ENCODE measurements around the gene ZNF335. TPM values are rescaled to one million over a fixed set of nuclear protein-coding genes. Genes with fewer than 3 reads are reported as not detected.
A peak's percentile ranks its signal among the peaks of the same experiment; 100 is the strongest.

Gene ZNF335
- total RNA-seq, 1 donor from 2014 or later = 31.6 TPM

- Mint-ChIP-seq H3K27me3 (ENCODE audit: low read depth) (no peaks in the 10 kb centered on the region), H3K4me1 (no peaks in the 10 kb centered on the region), H3K36me3 (peaks cover 23% of the 10 kb centered on the region), H3K4me3 (no peak overlapping the region), H3K27ac (peak overlapping the region; percentile 60), H3K9me3 (no peaks in the 10 kb centered on the region)
- no peak for TF ChIP-seq CTCF (IDR thresholded peaks at IDR 0.05; ENCODE audit: unreplicated experiment)
- no peak for DNase-seq (ENCODE audit: low spot score in 2 of 2, unreplicated experiment in 2 of 2)
Observed at GRCh38 chr20:45948742-45949541, 23.1 kb downstream of the ZNF335 start.

GRCh38 chr20:45948261-45948733 lies 23.7 kb downstream of the ZNF335 start:
- Mint-ChIP-seq H3K9me3 (no peaks in the 10 kb centered on the region), H3K27ac (no peak overlapping the region), H3K4me3 (no peak overlapping the region), H3K36me3 (peaks cover 24% of the 10 kb centered on the region), H3K27me3 (ENCODE audit: low read depth) (no peaks in the 10 kb centered on the region), H3K4me1 (no peaks in the 10 kb centered on the region)
- no peak for DNase-seq (ENCODE audit: low spot score in 2 of 2, unreplicated experiment in 2 of 2)
- TF ChIP-seq CTCF (IDR thresholded peaks at IDR 0.05; ENCODE audit: unreplicated experiment) = no peak

GRCh38 chr20:45947110-45947866 lies 24.7 kb downstream of the ZNF335 start:
- no peaks in the 10 kb centered on the region for H3K27me3 Mint-ChIP-seq (ENCODE audit: low read depth)
- H3K27ac Mint-ChIP-seq = no peak overlapping the region
- TF ChIP-seq CTCF (IDR thresholded peaks at IDR 0.05; ENCODE audit: unreplicated experiment) = no peak
- H3K4me1 Mint-ChIP-seq = no peaks in the 10 kb centered on the region
- H3K9me3 Mint-ChIP-seq = no peaks in the 10 kb centered on the region
- no peak overlapping the region for H3K4me3 Mint-ChIP-seq
- H3K36me3 Mint-ChIP-seq = peaks cover 24% of the 10 kb centered on the region
- no peak for DNase-seq (ENCODE audit: low spot score in 2 of 2, unreplicated experiment in 2 of 2)

GRCh38 chr20:45946149-45946970 lies 25.6 kb downstream of the ZNF335 start:
- no peaks in the 10 kb centered on the region for H3K4me1 Mint-ChIP-seq
- H3K9me3 Mint-ChIP-seq = no peaks in the 10 kb centered on the region
- DNase-seq (ENCODE audit: low spot score in 2 of 2, unreplicated experiment in 2 of 2) = no peak
- no peak overlapping the region for H3K4me3 Mint-ChIP-seq
- no peak for TF ChIP-seq CTCF (IDR thresholded peaks at IDR 0.05; ENCODE audit: unreplicated experiment)
- H3K36me3 Mint-ChIP-seq = peaks cover 24% of the 10 kb centered on the region
- H3K27me3 Mint-ChIP-seq (ENCODE audit: low read depth) = no peaks in the 10 kb centered on the region
- H3K27ac Mint-ChIP-seq = no peak overlapping the region

GRCh38 chr20:45945678-45946148 lies 26.3 kb downstream of the ZNF335 start:
- H3K4me3 Mint-ChIP-seq = no peak overlapping the region
- no peaks in the 10 kb centered on the region for H3K9me3 Mint-ChIP-seq
- DNase-seq (ENCODE audit: low spot score in 2 of 2, unreplicated experiment in 2 of 2) = no peak
- no peaks in the 10 kb centered on the region for H3K27me3 Mint-ChIP-seq (ENCODE audit: low read depth)
- no peak overlapping the region for H3K27ac Mint-ChIP-seq
- H3K4me1 Mint-ChIP-seq = no peaks in the 10 kb centered on the region
- TF ChIP-seq CTCF (IDR thresholded peaks at IDR 0.05; ENCODE audit: unreplicated experiment) = no peak
- H3K36me3 Mint-ChIP-seq = peaks cover 24% of the 10 kb centered on the region

Data from mesothelial cell of epicardium (in vitro differentiated cells).